HEK293T (cell line): ENCODE measurements around the gene PABPC1L.

Experiments used
- CTCF ChIA-PET: fragments of 350-600 bp; formaldehyde crosslinking; extraction: SDS; loops from one replicate; lab custom pipeline; 2021; ENCODE audit warnings: antibody characterized with exemption, inconsistent platforms; lab: Yijun Ruan, JAX
- POLR2A ChIA-PET: fragments of 350-600 bp; formaldehyde crosslinking; extraction: SDS; loops from one replicate; lab custom pipeline; 2020; ENCODE audit warnings: antibody characterized with exemption, inconsistent platforms; lab: Yijun Ruan, JAX
- DNase-seq: peaks from one replicate; pipeline ENCODE4 v3.0.0; 2012; ENCODE audit warnings: mixed read lengths; ENCODE audit errors: extremely low spot score
- ARNT ChIP-seq: fragments of 450-650 bp; IDR thresholded peaks from 2 replicates; pipeline ENCODE4 v1.6.1; 2017; ENCODE audit warnings: mild to moderate bottlenecking
- BHLHE40 ChIP-seq: fragments of 450-650 bp; IDR thresholded peaks from 2 replicates; pipeline ENCODE4 v1.6.1; 2016; ENCODE audit warnings: mild to moderate bottlenecking, moderate library complexity, borderline replicate concordance
- CTBP1 ChIP-seq: fragments of 450-650 bp; IDR thresholded peaks from 2 replicates; pipeline ENCODE4 v1.6.1; 2016; ENCODE audit warnings: borderline replicate concordance
- ELF4 ChIP-seq: fragments of 450-650 bp; IDR thresholded peaks from 2 replicates; pipeline ENCODE4 v1.6.1; 2017; ENCODE audit warnings: antibody characterized with exemption
- FOXA1 ChIP-seq: fragments of 450-650 bp; IDR thresholded peaks from 2 replicates; pipeline ENCODE4 v1.6.1; 2016; ENCODE audit warnings: mild to moderate bottlenecking
- FOXK2 ChIP-seq: fragments of 450-650 bp; IDR thresholded peaks from 2 replicates; pipeline ENCODE4 v1.6.1; 2016; ENCODE audit warnings: mild to moderate bottlenecking
- FOXM1 ChIP-seq: fragments of 450-650 bp; IDR thresholded peaks from 2 replicates; pipeline ENCODE4 v1.6.1; 2017; ENCODE audit warnings: mild to moderate bottlenecking, borderline replicate concordance
- HDGF ChIP-seq: fragments of 450-650 bp; IDR thresholded peaks from 2 replicates; pipeline ENCODE4 v1.6.1; 2017; ENCODE audit warnings: antibody characterized with exemption, borderline replicate concordance
- L3MBTL2 ChIP-seq: fragments of 450-650 bp; conservative IDR thresholded peaks from 2 replicates; pipeline ENCODE4 v1.6.1; 2016; ENCODE audit warnings: mild to moderate bottlenecking
- LEF1 ChIP-seq: fragments of 450-650 bp; IDR thresholded peaks from 2 replicates; pipeline ENCODE4 v1.6.1; 2017; ENCODE audit warnings: mild to moderate bottlenecking, borderline replicate concordance
- NFRKB ChIP-seq: fragments of 450-650 bp; IDR thresholded peaks from 2 replicates; pipeline ENCODE4 v1.6.1; 2016; ENCODE audit warnings: mild to moderate bottlenecking, moderate library complexity
- PKNOX1 ChIP-seq: fragments of 450-650 bp; IDR thresholded peaks from 2 replicates; pipeline ENCODE4 v1.6.1; 2016
- SP1 ChIP-seq: fragments of 450-650 bp; IDR thresholded peaks from 2 replicates; pipeline ENCODE4 v1.6.1; 2017
- SUZ12 ChIP-seq: fragments of 450-650 bp; IDR thresholded peaks from 2 replicates; pipeline ENCODE4 v1.6.1; 2016; ENCODE audit warnings: mild to moderate bottlenecking
- TARDBP ChIP-seq: fragments of 450-650 bp; IDR thresholded peaks from 2 replicates; pipeline ENCODE4 v1.6.1; 2016
- ZNF384 ChIP-seq: fragments of 450-650 bp; IDR thresholded peaks from 2 replicates; pipeline ENCODE4 v1.6.1; 2016

PABPC1L gene

GRCh38 chr20:44959082-44959637 lies 49.3 kb downstream of the PABPC1L start:
- ChIA-PET POLR2A (interaction anchor here (1.0 to 2.7 kb wide), 5 partner anchors 8 to 48 kb away, joined by 3 to 16 read pairs (median 7); no protein-coding TSS in a partner anchor), CTCF (no interaction called here)
- no peak for DNase-seq
- TF ChIP-seq SUZ12 (no peak), ELF4 (no peak)

- TF ChIP-seq FOXM1, result no peak
- no peak for TF ChIP-seq FOXA1
- TF ChIP-seq L3MBTL2, result no peak
- no peak for TF ChIP-seq SUZ12
- TF ChIP-seq ZNF384, result no peak
- no peak for TF ChIP-seq SP1
- TF ChIP-seq HDGF, result no peak
- no peak for TF ChIP-seq LEF1
- TF ChIP-seq PKNOX1, result no peak
- TF ChIP-seq TARDBP, result no peak
- no peak for TF ChIP-seq CTBP1
- no peak for TF ChIP-seq ELF4
- POLR2A ChIA-PET, result interaction anchor here (0.7 to 2.7 kb wide), 11 partner anchors 8 to 212 kb away, joined by 3 to 16 read pairs (median 4); no protein-coding TSS in a partner anchor
These were observed 49.8 kb downstream of the PABPC1L start for GRCh38 chr20:44959638-44960102.

GRCh38 chr20:44960103-44960852 lies 50.4 kb downstream of the PABPC1L start, which contains the start of gene TOMM34:
TOMM34 (minus strand) TSS chr20:44960397; CDS start chr20:44960333, 64 bp downstream.
- peak; percentile 95 for DNase-seq
- ChIA-PET CTCF (no interaction called here), POLR2A (interaction anchor here (0.7 to 2.4 kb wide), 10 partner anchors 9 to 212 kb away, joined by 3 to 16 read pairs (median 4); no protein-coding TSS in a partner anchor)
- peak; percentile 93 for TF ChIP-seq L3MBTL2
- no peak for TF ChIP-seq SUZ12

More at GRCh38 chr20:44959638-44960102, 49.8 kb downstream of the PABPC1L start:
- no peak for DNase-seq
- CTCF ChIA-PET, result no interaction called here

GRCh38 chr20:44961011-44961869 lies 51.4 kb downstream of the PABPC1L start:
- no peak for DNase-seq
- no peak for TF ChIP-seq L3MBTL2
- no peak for TF ChIP-seq PKNOX1
- TF ChIP-seq LEF1, result no peak
- POLR2A ChIA-PET, result interaction anchor here (1.5 to 2.4 kb wide), 3 partner anchors 10 to 24 kb away, joined by 3 to 16 read pairs (median 7); no protein-coding TSS in a partner anchor
- CTCF ChIA-PET, result no interaction called here

GRCh38 chr20:44961870-44962267 lies 52.0 kb downstream of the PABPC1L start:
- DNase-seq, result no peak
- no peak for TF ChIP-seq CTBP1
- TF ChIP-seq SP1, result no peak
- TF ChIP-seq FOXK2, result no peak
- TF ChIP-seq FOXM1, result no peak
- TF ChIP-seq NFRKB, result no peak
- TF ChIP-seq PKNOX1, result no peak
- no peak for TF ChIP-seq TARDBP
- no peak for TF ChIP-seq HDGF
- TF ChIP-seq BHLHE40, result no peak
- TF ChIP-seq ELF4, result no peak
- TF ChIP-seq ZNF384, result no peak
- TF ChIP-seq L3MBTL2, result no peak
- no peak for TF ChIP-seq ARNT
- no peak for TF ChIP-seq LEF1
- no peak for TF ChIP-seq FOXA1
- POLR2A ChIA-PET, result no interaction called here
- CTCF ChIA-PET, result no interaction called here

GRCh38 chr20:44962483-44962882 lies 52.6 kb downstream of the PABPC1L start:
- ChIA-PET CTCF (no interaction called here), POLR2A (no interaction called here)
- DNase-seq, result no peak
- TF ChIP-seq ZNF384, result no peak
- no peak for TF ChIP-seq PKNOX1
